OCI-LY3 (cell line): ENCODE measurements around the gene GPATCH1.

Source experiments
- H2AFZ ChIP-seq: fragments of 200-600, 300-600 bp; shearing (Covaris generic); 2 replicates; pipeline ENCODE4 v1.6.0; 2014; ENCODE audit warnings: antibody characterized with exemption, low read depth, low read length
- H3K27ac ChIP-seq: fragments of 200-600, 300-600 bp; sonication (generic); 2 replicates; pipeline ENCODE4 v1.5.1; 2014; ENCODE audit warnings: mild to moderate bottlenecking, low read length, moderate library complexity, mixed read lengths
- H3K27me3 ChIP-seq: fragments of 200-600, 300-600 bp; sonication (generic); 2 replicates; pipeline ENCODE4 v1.6.1; 2014; ENCODE audit warnings: low read depth, low read length, mixed read lengths
- H3K36me3 ChIP-seq: fragments of 200-600, 300-600 bp; sonication (generic); replicated peaks from 2 replicates; pipeline ENCODE3; 2014; ENCODE audit warnings: low read depth, low read length, mixed read lengths
- H3K4me1 ChIP-seq: fragments of 300-600, 200-600 bp; sonication (generic); 2 replicates; pipeline ENCODE4 v1.6.1; 2014; ENCODE audit warnings: low read length, mixed read lengths
- H3K4me2 ChIP-seq: fragments of 200-600, 300-600 bp; sonication (generic); 2 replicates; pipeline ENCODE4 v1.6.1; 2014; ENCODE audit warnings: low read length, mixed read lengths
- H3K4me3 ChIP-seq: fragments of 300-600, 200-600 bp; sonication (generic); 2 replicates; pipeline ENCODE4 v1.5.1; 2014; ENCODE audit warnings: antibody characterized with exemption, mild to moderate bottlenecking, low read length, moderate library complexity
- H3K79me2 ChIP-seq: fragments of 300-600, 200-600 bp; shearing (Covaris generic); 2 replicates; pipeline ENCODE4 v1.6.1; 2014; ENCODE audit warnings: mild to moderate bottlenecking, low read length, mixed read lengths
- H3K9ac ChIP-seq: fragments of 300-600, 200-600 bp; shearing (Covaris generic); 2 replicates; pipeline ENCODE4 v1.6.0; 2014; ENCODE audit warnings: mild to moderate bottlenecking, low read length, moderate library complexity
- H3K9me3 ChIP-seq: fragments of 200-600, 300-600 bp; shearing (Covaris generic); 2 replicates; pipeline ENCODE4 v1.6.1; 2014; ENCODE audit warnings: low read length, mixed read lengths; ENCODE audit not compliant: insufficient read depth
- H4K20me1 ChIP-seq: fragments of 200-600, 300-600 bp; sonication (generic); 2 replicates; pipeline ENCODE4 v1.6.1; 2016; ENCODE audit warnings: low read length, mixed read lengths; ENCODE audit not compliant: insufficient read depth
- CTCF ChIP-seq: fragments of 200-600, 300-600 bp; sonication (generic); IDR thresholded peaks from 2 replicates; pipeline ENCODE4 v1.5.1; 2014; ENCODE audit warnings: antibody characterized with exemption, low read length, low read depth
- EZH2phosphoT487 ChIP-seq: fragments of 200-600 bp; shearing (Covaris generic); IDR thresholded peaks from 2 replicates; pipeline ENCODE4 v1.6.1; 2018; ENCODE audit warnings: antibody characterized with exemption, mixed run types, low read depth

Gene GPATCH1

GRCh38 chr19:33063356-33063752 lies 17.6 kb upstream of the GPATCH1 start:
- Histone ChIP-seq H3K4me3 (no peak overlapping the region), H3K9me3 (no peaks in the 10 kb centered on the region), H4K20me1 (no peaks in the 10 kb centered on the region), H3K4me1 (peaks cover 8% of the 10 kb centered on the region; the same call in 1 of the 2 replicates), H3K27ac (no peak overlapping the region), H3K27me3 (no peaks in the 10 kb centered on the region), H2AFZ (no peak overlapping the region), H3K79me2 (no peaks in the 10 kb centered on the region), H3K9ac (no peak overlapping the region), H3K36me3 (no peaks in the 10 kb centered on the region), H3K4me2 (peak overlapping the region; percentile 12; the same call in 1 of the 2 replicates)
- no peak for TF ChIP-seq EZH2phosphoT487
- no peak for TF ChIP-seq CTCF

GRCh38 chr19:33063753-33064457 lies 17.1 kb upstream of the GPATCH1 start:
- Histone ChIP-seq H3K4me1 (peaks cover 8% of the 10 kb centered on the region; the same call in 1 of the 2 replicates), H3K9me3 (no peaks in the 10 kb centered on the region), H3K36me3 (no peaks in the 10 kb centered on the region), H2AFZ (no peak overlapping the region), H3K79me2 (no peaks in the 10 kb centered on the region), H3K4me2 (peak overlapping the region; percentile 50), H3K9ac (peak overlapping the region; percentile 6; the same call in 1 of the 2 replicates), H3K4me3 (peak overlapping the region; percentile 74), H3K27ac (no peak overlapping the region), H3K27me3 (no peaks in the 10 kb centered on the region), H4K20me1 (no peaks in the 10 kb centered on the region)
- TF ChIP-seq CTCF, result no peak

DNA sequence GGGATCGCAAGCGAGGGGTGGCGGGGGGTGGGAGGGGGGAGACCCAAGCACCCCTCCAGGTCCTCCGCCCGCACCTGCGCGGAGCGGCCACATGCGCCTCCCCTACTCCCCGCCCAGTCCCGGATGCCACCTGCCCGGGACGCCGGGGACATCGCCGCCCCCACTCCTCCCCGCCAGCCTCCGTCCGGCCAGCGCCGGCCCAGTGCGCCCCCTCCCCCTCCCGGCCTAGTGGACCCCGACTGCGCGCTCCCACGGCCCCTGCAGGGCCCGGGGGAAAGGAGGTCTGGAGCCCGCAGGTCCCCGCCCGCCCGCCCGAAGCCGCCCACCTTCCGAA lies 16.6 kb upstream of the GPATCH1 start:
- Histone ChIP-seq H3K9ac (no peak overlapping the region), H2AFZ (no peak overlapping the region)

More for the DNA sequence above, 16.6 kb upstream of the GPATCH1 start:
- Histone ChIP-seq H4K20me1 (no peaks in the 10 kb centered on the region), H3K4me2 (peak overlapping the region; percentile 50), H3K27me3 (no peaks in the 10 kb centered on the region), H3K4me1 (peaks cover 8% of the 10 kb centered on the region; the same call in 1 of the 2 replicates), H3K9me3 (no peaks in the 10 kb centered on the region), H3K4me3 (peak overlapping the region; percentile 74), H3K36me3 (no peaks in the 10 kb centered on the region), H3K27ac (no peak overlapping the region), H3K79me2 (no peaks in the 10 kb centered on the region)
- no peak for TF ChIP-seq CTCF
- no peak for TF ChIP-seq EZH2phosphoT487
